Neural cell (in vitro differentiated cells): ENCODE measurements around the gene ESRP2.

Experiments used
- EZH2 ChIP-seq: fragments of 200-600, 300-800 bp; shearing (Covaris generic), sonication (generic); IDR thresholded peaks from 2 replicates; pipeline ENCODE4 v1.6.1; 2014; ENCODE audit warnings: antibody characterized with exemption, low read length, borderline replicate concordance, mild to moderate bottlenecking; ENCODE audit not compliant: insufficient read depth, poor library complexity, severe bottlenecking
- MXI1 ChIP-seq: fragments of 450-650 bp; conservative IDR thresholded peaks from 2 replicates; pipeline ENCODE4 v1.6.1; 2014; ENCODE audit warnings: antibody characterized with exemption, mild to moderate bottlenecking; ENCODE audit not compliant: poor library complexity, severe bottlenecking
- POLR2AphosphoS5 ChIP-seq: IDR thresholded peaks from 2 replicates; pipeline ENCODE4 v1.6.1; 2012
- SMC3 ChIP-seq: fragments of 450-650 bp; conservative IDR thresholded peaks from 2 replicates; pipeline ENCODE4 v1.6.1; 2014; ENCODE audit warnings: antibody characterized with exemption, mild to moderate bottlenecking, moderate library complexity; ENCODE audit not compliant: poor library complexity
- TAF1 ChIP-seq: IDR thresholded peaks from 2 replicates; pipeline ENCODE4 v1.6.1; 2012; ENCODE audit warnings: low read depth
- TF ChIP-seq, protein P1 (sequence below): fragments of 450-650 bp; IDR thresholded peaks from 2 replicates; pipeline ENCODE4 v1.5.1; 2014; ENCODE audit warnings: antibody characterized with exemption, mild to moderate bottlenecking, moderate library complexity; ENCODE audit not compliant: poor library complexity, severe bottlenecking
- TF ChIP-seq, protein P2 (sequence below): IDR thresholded peaks from 2 replicates; pipeline ENCODE4 v1.6.1; 2012; ENCODE audit warnings: borderline replicate concordance

DNA sequence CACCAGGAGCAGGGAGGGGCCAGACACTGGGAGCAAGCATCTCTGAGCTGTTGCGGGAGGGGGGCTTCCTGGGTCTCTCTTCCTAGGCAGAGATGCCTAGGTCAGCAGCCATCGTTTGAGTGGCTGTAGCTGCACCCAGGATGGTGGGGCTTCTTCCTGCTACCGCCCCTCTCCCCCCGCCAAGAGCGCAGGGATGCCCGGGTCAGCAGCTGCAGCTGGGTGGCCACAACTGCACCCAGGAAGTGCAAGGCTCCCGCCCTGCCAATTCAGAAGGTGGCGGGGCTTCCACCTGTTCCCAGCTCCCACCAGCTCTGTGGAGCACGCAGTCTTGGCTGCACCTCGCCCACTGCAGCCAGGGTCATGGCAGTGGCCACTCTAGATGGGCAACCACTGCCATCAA, 47.8 kb downstream of the ESRP2 start:
- TF ChIP-seq, protein P1, sequence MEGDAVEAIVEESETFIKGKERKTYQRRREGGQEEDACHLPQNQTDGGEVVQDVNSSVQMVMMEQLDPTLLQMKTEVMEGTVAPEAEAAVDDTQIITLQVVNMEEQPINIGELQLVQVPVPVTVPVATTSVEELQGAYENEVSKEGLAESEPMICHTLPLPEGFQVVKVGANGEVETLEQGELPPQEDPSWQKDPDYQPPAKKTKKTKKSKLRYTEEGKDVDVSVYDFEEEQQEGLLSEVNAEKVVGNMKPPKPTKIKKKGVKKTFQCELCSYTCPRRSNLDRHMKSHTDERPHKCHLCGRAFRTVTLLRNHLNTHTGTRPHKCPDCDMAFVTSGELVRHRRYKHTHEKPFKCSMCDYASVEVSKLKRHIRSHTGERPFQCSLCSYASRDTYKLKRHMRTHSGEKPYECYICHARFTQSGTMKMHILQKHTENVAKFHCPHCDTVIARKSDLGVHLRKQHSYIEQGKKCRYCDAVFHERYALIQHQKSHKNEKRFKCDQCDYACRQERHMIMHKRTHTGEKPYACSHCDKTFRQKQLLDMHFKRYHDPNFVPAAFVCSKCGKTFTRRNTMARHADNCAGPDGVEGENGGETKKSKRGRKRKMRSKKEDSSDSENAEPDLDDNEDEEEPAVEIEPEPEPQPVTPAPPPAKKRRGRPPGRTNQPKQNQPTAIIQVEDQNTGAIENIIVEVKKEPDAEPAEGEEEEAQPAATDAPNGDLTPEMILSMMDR = no peak
- no peak for TF ChIP-seq EZH2
- TF ChIP-seq POLR2AphosphoS5 = no peak
- no peak for TF ChIP-seq TAF1
- no peak for TF ChIP-seq MXI1
- TF ChIP-seq, protein P2, sequence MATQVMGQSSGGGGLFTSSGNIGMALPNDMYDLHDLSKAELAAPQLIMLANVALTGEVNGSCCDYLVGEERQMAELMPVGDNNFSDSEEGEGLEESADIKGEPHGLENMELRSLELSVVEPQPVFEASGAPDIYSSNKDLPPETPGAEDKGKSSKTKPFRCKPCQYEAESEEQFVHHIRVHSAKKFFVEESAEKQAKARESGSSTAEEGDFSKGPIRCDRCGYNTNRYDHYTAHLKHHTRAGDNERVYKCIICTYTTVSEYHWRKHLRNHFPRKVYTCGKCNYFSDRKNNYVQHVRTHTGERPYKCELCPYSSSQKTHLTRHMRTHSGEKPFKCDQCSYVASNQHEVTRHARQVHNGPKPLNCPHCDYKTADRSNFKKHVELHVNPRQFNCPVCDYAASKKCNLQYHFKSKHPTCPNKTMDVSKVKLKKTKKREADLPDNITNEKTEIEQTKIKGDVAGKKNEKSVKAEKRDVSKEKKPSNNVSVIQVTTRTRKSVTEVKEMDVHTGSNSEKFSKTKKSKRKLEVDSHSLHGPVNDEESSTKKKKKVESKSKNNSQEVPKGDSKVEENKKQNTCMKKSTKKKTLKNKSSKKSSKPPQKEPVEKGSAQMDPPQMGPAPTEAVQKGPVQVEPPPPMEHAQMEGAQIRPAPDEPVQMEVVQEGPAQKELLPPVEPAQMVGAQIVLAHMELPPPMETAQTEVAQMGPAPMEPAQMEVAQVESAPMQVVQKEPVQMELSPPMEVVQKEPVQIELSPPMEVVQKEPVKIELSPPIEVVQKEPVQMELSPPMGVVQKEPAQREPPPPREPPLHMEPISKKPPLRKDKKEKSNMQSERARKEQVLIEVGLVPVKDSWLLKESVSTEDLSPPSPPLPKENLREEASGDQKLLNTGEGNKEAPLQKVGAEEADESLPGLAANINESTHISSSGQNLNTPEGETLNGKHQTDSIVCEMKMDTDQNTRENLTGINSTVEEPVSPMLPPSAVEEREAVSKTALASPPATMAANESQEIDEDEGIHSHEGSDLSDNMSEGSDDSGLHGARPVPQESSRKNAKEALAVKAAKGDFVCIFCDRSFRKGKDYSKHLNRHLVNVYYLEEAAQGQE = no peak
- TF ChIP-seq SMC3 = no peak
